NCI-H774 (cell line): ENCODE measurements around the gene APOC4.
"Not testable (repeated sequence)": the region's sequence is repeated elsewhere in the genome, so short reads cannot be mapped to it uniquely, and the experiment has no call there.

Experiments
- DNase-seq: peaks from one replicate; lab custom pipeline; 2025; lab: John Stamatoyannopoulos, UW

Gene APOC4

DNA sequence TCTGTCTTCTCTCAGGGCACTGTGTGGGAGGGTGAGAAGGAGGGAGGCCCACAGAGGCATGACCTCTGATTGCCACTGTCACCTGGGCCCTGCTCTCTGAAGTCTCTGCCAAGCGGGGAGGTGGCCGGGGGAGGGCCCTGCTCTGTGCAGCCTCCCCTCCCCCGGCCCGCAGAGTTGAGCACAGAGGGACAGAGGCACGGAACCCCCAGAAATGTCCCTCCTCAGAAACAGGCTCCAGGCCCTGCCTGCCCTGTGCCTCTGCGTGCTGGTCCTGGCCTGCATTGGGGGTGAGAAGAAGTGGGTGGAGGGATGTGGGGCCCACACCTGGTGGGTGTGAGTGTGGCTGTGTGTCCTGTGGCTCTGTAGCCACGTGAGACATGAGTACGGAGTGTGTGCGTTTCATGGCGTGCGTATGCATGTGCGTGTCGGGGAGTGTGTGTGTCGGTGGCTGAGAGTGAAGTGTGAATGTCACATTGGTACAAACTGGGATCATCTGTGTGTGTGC is at the start of gene APOC4:
Gene APOC4, plus strand, starts transcription at position 171 of the 505 bp plus-strand sequence. Its CDS starts 41 bp downstream, at position 212.
- DNase-seq = no peak

DNA sequence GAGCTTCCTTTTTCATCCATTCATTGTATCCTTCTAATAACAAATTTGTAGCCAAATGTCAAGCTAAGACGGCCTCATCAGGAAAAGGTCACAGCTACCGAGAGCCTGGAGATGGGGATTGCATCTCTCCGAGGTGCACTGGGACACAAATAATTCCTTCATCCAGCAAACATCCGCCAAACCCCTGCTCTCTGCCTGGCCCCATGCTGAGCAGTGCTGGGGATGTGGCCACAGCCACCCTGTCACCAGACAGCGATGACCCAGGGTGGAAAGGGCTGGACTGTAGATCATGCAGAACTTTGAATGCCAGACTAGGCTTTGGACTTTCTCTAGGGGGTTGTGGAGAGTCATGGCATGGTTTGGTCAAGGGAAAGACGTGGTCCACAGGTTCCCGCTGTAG is 49.1 kb upstream of the APOC4 start:
- DNase-seq = no peak

DNA sequence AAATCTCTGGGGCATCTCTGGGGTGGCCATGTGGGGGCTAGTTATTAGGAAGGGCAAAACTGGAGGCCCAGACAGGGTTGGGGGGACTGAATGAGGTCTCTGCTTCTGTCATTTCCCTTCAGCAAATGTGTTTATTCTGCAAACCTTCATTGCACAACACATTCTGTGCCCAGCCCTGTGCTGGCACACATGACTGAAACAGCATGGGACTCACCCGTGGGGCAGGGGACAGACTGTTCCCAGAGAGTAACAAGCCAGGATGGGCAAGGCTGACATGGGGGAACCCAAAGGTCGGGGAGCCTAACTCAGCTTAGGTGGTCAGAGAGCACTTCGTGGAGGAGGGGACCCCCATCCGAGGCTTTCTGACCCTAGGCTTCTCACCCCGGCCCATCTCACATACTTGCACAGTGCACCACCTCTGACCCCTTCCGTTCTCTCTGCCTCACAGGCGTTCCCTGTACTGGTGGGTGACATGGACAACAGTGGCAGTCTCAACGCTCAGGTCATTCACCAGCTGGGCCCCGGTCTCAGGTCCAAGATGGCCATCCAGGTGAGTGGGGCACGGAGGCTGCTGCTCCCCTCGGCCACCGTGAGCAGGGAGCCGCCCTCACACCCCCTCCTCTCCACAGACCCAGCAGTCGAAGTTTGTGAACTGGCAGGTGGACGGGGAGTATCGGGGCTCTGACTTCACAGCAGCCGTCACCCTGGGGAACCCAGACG is 48.5 kb upstream of the APOC4 start:
- DNase-seq = no peak

DNA sequence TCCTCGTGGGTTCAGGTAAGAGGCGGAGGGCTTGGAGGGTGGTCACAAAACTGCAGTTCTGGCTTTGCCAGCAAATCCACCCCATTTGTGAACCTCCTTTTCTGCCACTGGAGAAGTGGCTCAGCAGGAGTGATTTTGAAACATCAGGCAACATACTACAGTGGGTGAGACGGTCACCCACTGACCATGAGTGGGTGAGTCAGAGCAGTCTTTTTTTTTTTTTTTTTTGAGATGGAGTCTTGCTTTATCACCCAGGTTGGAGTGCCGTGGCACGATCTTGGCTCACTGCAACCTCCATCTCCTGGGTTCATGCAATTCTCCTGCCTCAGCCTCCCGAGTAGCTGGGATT is 48.0 kb upstream of the APOC4 start:
- DNase-seq = no peak

DNA sequence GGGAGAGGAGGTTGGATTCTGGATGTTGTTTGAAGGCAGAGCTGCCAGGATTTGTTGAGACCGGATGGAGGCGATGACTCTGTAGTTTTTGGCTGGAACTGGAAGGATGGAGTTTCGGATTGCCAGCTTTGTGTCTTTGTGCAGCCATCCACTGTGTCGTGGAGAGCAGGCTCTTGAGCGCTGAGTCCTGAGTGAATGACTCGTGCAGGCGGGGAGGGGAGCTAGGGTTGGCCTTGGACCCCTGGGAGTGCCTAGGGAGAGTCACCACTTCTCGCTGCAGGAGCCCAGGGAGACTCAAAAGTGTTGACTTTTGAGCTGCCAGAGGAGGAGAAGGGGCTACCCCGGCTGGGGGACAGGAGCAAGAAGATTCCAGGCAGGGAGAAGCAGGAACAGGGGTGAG is 47.1 kb upstream of the APOC4 start:
- DNase-seq = no peak

GRCh38 chr19:44897835-44898234 is 44.2 kb upstream of the APOC4 start:
- no peak for DNase-seq

GRCh38 chr19:44900328-44901244 is 41.5 kb upstream of the APOC4 start:
- DNase-seq = no peak

DNA sequence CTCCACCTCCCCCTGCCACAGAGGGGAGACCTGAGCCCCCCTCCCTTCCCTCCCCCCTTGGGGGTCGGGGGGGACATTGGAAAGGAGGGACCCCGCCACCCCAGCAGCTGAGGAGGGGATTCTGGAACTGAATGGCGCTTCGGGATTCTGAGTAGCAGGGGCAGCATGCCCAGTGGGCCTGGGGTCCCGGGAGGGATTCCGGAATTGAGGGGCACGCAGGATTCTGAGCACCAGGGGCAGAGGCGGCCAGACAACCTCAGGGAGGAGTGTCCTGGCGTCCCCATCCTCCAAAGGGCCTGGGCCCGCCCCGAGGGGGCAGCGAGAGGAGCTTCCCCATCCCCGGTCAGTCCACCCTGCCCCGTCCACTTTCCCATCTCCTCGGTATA is 38.8 kb upstream of the APOC4 start:
- DNase-seq = no peak

GRCh38 chr19:44903602-44904425 is 38.2 kb upstream of the APOC4 start:
- DNase-seq = peak; percentile 14

DNA sequence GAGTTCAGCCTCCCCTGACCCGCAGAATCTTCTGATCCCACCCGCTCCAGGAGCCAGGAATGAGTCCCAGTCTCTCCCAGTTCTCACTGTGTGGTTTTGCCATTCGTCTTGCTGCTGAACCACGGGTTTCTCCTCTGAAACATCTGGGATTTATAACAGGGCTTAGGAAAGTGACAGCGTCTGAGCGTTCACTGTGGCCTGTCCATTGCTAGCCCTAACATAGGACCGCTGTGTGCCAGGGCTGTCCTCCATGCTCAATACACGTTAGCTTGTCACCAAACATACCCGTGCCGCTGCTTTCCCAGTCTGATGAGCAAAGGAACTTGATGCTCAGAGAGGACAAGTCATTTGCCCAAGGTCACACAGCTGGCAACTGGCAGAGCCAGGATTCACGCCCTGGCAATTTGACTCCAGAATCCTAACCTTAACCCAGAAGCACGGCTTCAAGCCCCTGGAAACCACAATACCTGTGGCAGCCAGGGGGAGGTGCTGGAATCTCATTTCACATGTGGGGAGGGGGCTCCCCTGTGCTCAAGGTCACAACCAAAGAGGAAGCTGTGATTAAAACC is 37.5 kb upstream of the APOC4 start:
- DNase-seq = no peak

- no peak for DNase-seq
Measured at GRCh38 chr19:44905437-44906160, 36.4 kb upstream of the APOC4 start, which contains the start of gene APOE. APOE (plus strand) TSS chr19:44905796; CDS start chr19:44906625, 829 bp downstream.

- DNase-seq = no peak
Measured at GRCh38 chr19:44907613-44908012, 34.4 kb upstream of the APOC4 start.

- no peak for DNase-seq
Measured at GRCh38 chr19:44908074-44908835, 33.8 kb upstream of the APOC4 start.

- no peak for DNase-seq
Measured at GRCh38 chr19:44908836-44909261, 33.2 kb upstream of the APOC4 start.

GRCh38 chr19:44909775-44910174 is 32.3 kb upstream of the APOC4 start:
- DNase-seq = no peak

DNA sequence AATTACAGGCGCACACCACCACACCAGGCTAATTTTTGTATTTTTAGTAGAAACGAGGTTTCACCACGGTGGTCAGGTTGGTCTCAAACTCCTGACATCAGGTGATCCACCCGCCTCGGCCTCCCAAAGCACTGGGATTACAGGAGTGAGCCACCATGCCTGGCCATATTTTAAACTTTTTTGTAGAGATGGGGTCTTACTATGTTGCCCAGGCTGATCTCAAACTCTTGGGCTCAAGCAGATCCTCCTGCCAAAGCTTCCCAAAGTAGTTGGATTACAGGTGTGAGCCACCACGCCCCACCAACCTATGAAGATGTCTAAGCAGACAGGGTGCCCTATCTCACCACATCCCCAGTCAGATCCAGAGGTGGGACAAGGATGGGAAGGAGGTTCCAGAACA is 30.1 kb upstream of the APOC4 start:
- not testable (repeated sequence) for DNase-seq

- no peak for DNase-seq
Measured at GRCh38 chr19:44912854-44913253, 29.2 kb upstream of the APOC4 start.

GRCh38 chr19:44913512-44914432 is 28.3 kb upstream of the APOC4 start:
- DNase-seq = not testable (repeated sequence)
